ENCODE measurements around the gene KRIT1.

The KRIT1 gene

DNA sequence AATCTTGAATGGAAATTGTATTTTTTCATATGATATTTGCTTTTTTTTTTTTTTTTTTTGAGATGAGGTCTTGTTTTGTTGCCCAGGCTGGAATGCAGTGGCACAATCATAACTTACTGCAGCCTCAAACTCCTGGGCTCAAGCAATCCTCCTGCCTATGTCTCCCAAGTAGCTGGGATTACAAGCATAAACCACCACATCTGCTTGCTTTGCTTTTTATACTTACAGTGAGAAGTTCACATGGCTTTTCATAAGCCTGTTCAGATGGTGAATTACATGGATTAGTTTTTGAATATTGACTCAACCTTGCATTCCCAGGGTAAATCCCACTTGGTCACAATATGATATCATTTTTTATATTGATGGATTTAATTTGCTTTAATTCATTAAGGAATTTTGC, 88.7 kb downstream of the KRIT1 start:
- no peaks in the 10 kb centered on the region for H3K27me3 ChIP-seq (ENCODE audit: control insufficient read depth in 3 of 3, insufficient read depth in 3 of 3, low read depth in 1 of 3, low read length in 3 of 3)
- H2AK5ac ChIP-seq (ENCODE audit: low read depth, low read length), result no peak overlapping the region
- H3K4me3 ChIP-seq (ENCODE audit: low read length in 2 of 2), result no peak overlapping the region
- no peak overlapping the region for H4K91ac ChIP-seq (ENCODE audit: low read depth, low read length, poor library complexity)
- H3K4me2 ChIP-seq (ENCODE audit: insufficient read depth, low read length, poor library complexity, severe bottlenecking), result no peak overlapping the region
- no peak overlapping the region for H3K4ac ChIP-seq (ENCODE audit: low read length)
- no peak overlapping the region for H2BK5ac ChIP-seq (ENCODE audit: low read length)
- no peaks in the 10 kb centered on the region for H3K36me3 ChIP-seq (replicated peaks in 1 of 2; ENCODE audit: control insufficient read depth in 2 of 2, insufficient read depth in 2 of 2, low read length in 2 of 2)
- H3K18ac ChIP-seq (ENCODE audit: low read length), result no peak overlapping the region
- no peak overlapping the region for H3K23ac ChIP-seq (ENCODE audit: low read depth, low read length, poor library complexity)
- no peak overlapping the region for H2BK15ac ChIP-seq (ENCODE audit: low read length)
- H3K4me1 ChIP-seq (ENCODE audit: control insufficient read depth in 2 of 2, insufficient read depth in 1 of 2, low read depth in 1 of 2, low read length in 2 of 2), result no peaks in the 10 kb centered on the region
- no peak overlapping the region for H3K14ac ChIP-seq (ENCODE audit: low read length)
- no peak for DNase-seq (ENCODE audit: low spot score)
- no peak overlapping the region for H2BK120ac ChIP-seq (ENCODE audit: low read depth, low read length)
- H3K27ac ChIP-seq (replicated peaks; ENCODE audit: low read length), result no peak overlapping the region
- H2AFZ ChIP-seq (ENCODE audit: low read length), result no peak overlapping the region
- no peak overlapping the region for H3K9ac ChIP-seq (ENCODE audit: low read depth, low read length, poor library complexity)
- no peaks in the 10 kb centered on the region for H3K79me1 ChIP-seq (ENCODE audit: low read depth, low read length)
- H3K9me3 ChIP-seq (replicated peaks in 1 of 2; ENCODE audit: control insufficient read depth in 2 of 2, insufficient read depth in 1 of 2, low read depth in 1 of 2, low read length in 2 of 2), result no peaks in the 10 kb centered on the region
- no peak overlapping the region for H4K8ac ChIP-seq (ENCODE audit: low read depth, low read length)
- H2BK12ac ChIP-seq (ENCODE audit: low read length), result no peak overlapping the region

DNA sequence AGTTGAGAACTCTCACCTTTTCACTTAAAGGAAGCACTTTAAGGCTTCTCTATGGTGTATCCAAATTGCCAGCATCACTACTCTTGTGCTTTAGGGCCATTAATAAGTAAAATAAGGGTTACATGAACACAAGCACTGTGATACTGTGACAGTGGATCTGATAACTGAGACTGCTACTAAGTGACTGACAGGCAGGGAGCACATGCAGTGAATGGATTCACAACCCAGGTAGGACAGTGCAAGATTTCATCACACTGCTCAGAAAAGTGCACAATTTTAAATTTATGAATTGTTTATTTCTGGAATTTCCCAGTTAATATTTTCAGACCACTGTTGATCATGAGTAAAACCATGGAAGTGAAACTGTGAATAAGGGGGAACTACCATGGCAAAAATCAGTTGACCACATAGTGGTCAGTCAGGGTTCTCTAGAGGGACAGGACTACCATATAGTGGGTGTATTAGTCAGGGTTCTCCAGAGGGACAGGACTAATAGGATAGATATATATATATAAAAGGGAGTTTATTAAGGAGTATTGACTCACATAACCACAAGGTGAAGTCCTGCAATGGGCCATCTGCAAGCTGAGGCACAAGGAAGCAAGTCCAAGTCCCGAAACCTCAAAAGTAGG, 90.5 kb downstream of the KRIT1 start:
- no CpG with 5 or more reads among the region's 1 CpG for whole genome bisulfite sequencing, 2 donors (ENCODE audit: extremely low coverage in 2 of 2, insufficient read length in 2 of 2, insufficient replicate concordance in 1 of 2)
- no peak overlapping the region for H3K14ac ChIP-seq (ENCODE audit: low read length)
- no peak overlapping the region for H3K4ac ChIP-seq (ENCODE audit: low read length)
- H3K9me3 ChIP-seq (replicated peaks in 1 of 2; ENCODE audit: control insufficient read depth in 2 of 2, insufficient read depth in 1 of 2, low read depth in 1 of 2, low read length in 2 of 2), result no peaks in the 10 kb centered on the region
- H3K4me1 ChIP-seq (ENCODE audit: control insufficient read depth in 2 of 2, insufficient read depth in 1 of 2, low read depth in 1 of 2, low read length in 2 of 2), result no peaks in the 10 kb centered on the region
- H3K79me1 ChIP-seq (ENCODE audit: low read depth, low read length), result no peaks in the 10 kb centered on the region
- no peak overlapping the region for H2BK5ac ChIP-seq (ENCODE audit: low read length)
- no peaks in the 10 kb centered on the region for H3K27me3 ChIP-seq (ENCODE audit: control insufficient read depth in 3 of 3, insufficient read depth in 3 of 3, low read depth in 1 of 3, low read length in 3 of 3)
- no peak overlapping the region for H2AK5ac ChIP-seq (ENCODE audit: low read depth, low read length)
- no peak overlapping the region for H3K9ac ChIP-seq (ENCODE audit: low read depth, low read length, poor library complexity)
- H2AFZ ChIP-seq (ENCODE audit: low read length), result no peak overlapping the region
- H2BK15ac ChIP-seq (ENCODE audit: low read length), result no peak overlapping the region
- no peak overlapping the region for H3K4me3 ChIP-seq (ENCODE audit: low read length in 2 of 2)
- H3K23ac ChIP-seq (ENCODE audit: low read depth, low read length, poor library complexity), result no peak overlapping the region
- H2BK120ac ChIP-seq (ENCODE audit: low read depth, low read length), result no peak overlapping the region
- H3K4me2 ChIP-seq (ENCODE audit: insufficient read depth, low read length, poor library complexity, severe bottlenecking), result no peak overlapping the region
- no peak overlapping the region for H4K91ac ChIP-seq (ENCODE audit: low read depth, low read length, poor library complexity)
- no peak overlapping the region for H3K18ac ChIP-seq (ENCODE audit: low read length)
- no peak overlapping the region for H4K8ac ChIP-seq (ENCODE audit: low read depth, low read length)
- H3K36me3 ChIP-seq (replicated peaks in 1 of 2; ENCODE audit: control insufficient read depth in 2 of 2, insufficient read depth in 2 of 2, low read length in 2 of 2), result no peaks in the 10 kb centered on the region
- no peak overlapping the region for H2BK12ac ChIP-seq (ENCODE audit: low read length)
- DNase-seq (ENCODE audit: low spot score), result no peak
- no peak overlapping the region for H3K27ac ChIP-seq (replicated peaks; ENCODE audit: low read length)

DNA sequence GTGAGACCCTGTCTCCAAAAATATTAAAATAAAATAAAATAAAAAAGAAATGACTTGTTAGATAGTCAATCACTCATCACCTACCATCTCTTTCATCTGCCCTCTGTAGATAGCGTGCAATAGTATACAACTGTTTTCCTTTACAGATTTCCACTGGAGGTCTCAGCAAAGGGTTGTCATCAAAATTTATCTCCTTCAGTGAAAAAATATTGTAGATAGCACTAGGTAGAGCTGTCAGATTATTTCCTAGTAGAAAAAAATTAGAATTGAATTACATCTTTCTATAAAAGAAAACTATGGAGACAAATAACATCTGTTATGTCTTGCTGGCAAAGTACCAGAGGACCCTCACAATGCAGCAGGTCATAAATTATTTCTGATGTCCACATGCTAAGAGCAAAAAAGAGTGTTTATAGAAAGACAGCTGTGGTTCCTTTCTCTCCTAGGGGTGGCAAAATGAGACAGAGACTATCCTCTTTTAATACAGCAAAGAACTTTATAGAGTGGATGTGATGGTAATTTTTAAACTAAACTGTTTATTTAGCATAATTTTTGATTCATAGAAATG, 95.2 kb downstream of the KRIT1 start:
- no peak overlapping the region for H2BK15ac ChIP-seq (ENCODE audit: low read length)
- no peaks in the 10 kb centered on the region for H3K9me3 ChIP-seq (replicated peaks in 1 of 2; ENCODE audit: control insufficient read depth in 2 of 2, insufficient read depth in 1 of 2, low read depth in 1 of 2, low read length in 2 of 2)
- no CpG with 5 or more reads among the region's 1 CpG for WGBS, 2 donors (ENCODE audit: extremely low coverage in 2 of 2, insufficient read length in 2 of 2, insufficient replicate concordance in 1 of 2)

DNA sequence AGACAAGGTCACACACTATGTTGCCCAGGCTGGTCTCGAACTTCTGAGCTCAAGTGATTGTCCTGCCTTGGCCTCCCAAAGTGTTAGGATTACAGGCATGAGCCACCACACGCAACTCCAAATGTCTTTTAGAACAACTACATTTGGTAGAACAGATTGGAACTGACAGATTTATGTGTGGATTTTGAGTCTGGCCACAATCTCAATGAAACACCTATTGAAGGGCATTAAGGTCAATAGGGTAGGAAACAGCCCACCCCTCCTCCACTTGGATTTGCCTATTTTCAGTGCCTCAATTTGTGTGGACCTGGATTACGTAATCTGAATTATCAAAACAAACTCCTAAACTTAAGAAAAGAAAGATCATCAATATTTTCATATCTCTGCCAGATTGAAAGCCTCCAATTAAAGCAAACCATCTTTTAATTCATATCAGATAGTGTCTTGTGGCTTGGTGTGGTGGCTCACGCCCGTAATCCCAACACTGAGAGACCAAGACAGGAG, 95.9 kb downstream of the KRIT1 start:
- H3K79me1 ChIP-seq (ENCODE audit: low read depth, low read length), result no peaks in the 10 kb centered on the region

More for the DNA sequence above, 95.2 kb downstream of the KRIT1 start:
- Histone ChIP-seq H3K4ac (ENCODE audit: low read length) (no peak overlapping the region), H2AK5ac (ENCODE audit: low read depth, low read length) (no peak overlapping the region), H2BK120ac (ENCODE audit: low read depth, low read length) (no peak overlapping the region), H4K8ac (ENCODE audit: low read depth, low read length) (no peak overlapping the region), H3K18ac (ENCODE audit: low read length) (no peak overlapping the region), H3K27ac (replicated peaks; ENCODE audit: low read length) (no peak overlapping the region), H3K4me1 (ENCODE audit: control insufficient read depth in 2 of 2, insufficient read depth in 1 of 2, low read depth in 1 of 2, low read length in 2 of 2) (no peaks in the 10 kb centered on the region), H3K27me3 (ENCODE audit: control insufficient read depth in 3 of 3, insufficient read depth in 3 of 3, low read depth in 1 of 3, low read length in 3 of 3) (no peaks in the 10 kb centered on the region), H2AFZ (ENCODE audit: low read length) (no peak overlapping the region), H3K4me3 (ENCODE audit: low read length in 2 of 2) (no peak overlapping the region), H4K91ac (ENCODE audit: low read depth, low read length, poor library complexity) (no peak overlapping the region), H3K79me1 (ENCODE audit: low read depth, low read length) (no peaks in the 10 kb centered on the region), H3K14ac (ENCODE audit: low read length) (no peak overlapping the region), H2BK12ac (ENCODE audit: low read length) (no peak overlapping the region), H3K4me2 (ENCODE audit: insufficient read depth, low read length, poor library complexity, severe bottlenecking) (no peak overlapping the region), H2BK5ac (ENCODE audit: low read length) (no peak overlapping the region), H3K36me3 (replicated peaks in 1 of 2; ENCODE audit: control insufficient read depth in 2 of 2, insufficient read depth in 2 of 2, low read length in 2 of 2) (no peaks in the 10 kb centered on the region), H3K23ac (ENCODE audit: low read depth, low read length, poor library complexity) (no peak overlapping the region), H3K9ac (ENCODE audit: low read depth, low read length, poor library complexity) (no peak overlapping the region)
- DNase-seq (ENCODE audit: low spot score), result no peak

More for the DNA sequence above, 95.9 kb downstream of the KRIT1 start:
- no peak for DNase-seq (ENCODE audit: low spot score)
- no peaks in the 10 kb centered on the region for H3K9me3 ChIP-seq (replicated peaks in 1 of 2; ENCODE audit: control insufficient read depth in 2 of 2, insufficient read depth in 1 of 2, low read depth in 1 of 2, low read length in 2 of 2)
- no peak overlapping the region for H3K9ac ChIP-seq (ENCODE audit: low read depth, low read length, poor library complexity)
- H2BK120ac ChIP-seq (ENCODE audit: low read depth, low read length), result no peak overlapping the region
- H3K4me1 ChIP-seq (ENCODE audit: control insufficient read depth in 2 of 2, insufficient read depth in 1 of 2, low read depth in 1 of 2, low read length in 2 of 2), result no peaks in the 10 kb centered on the region
- no peak overlapping the region for H4K8ac ChIP-seq (ENCODE audit: low read depth, low read length)
- no peak overlapping the region for H4K91ac ChIP-seq (ENCODE audit: low read depth, low read length, poor library complexity)
- H3K4me2 ChIP-seq (ENCODE audit: insufficient read depth, low read length, poor library complexity, severe bottlenecking), result no peak overlapping the region
- H3K27me3 ChIP-seq (ENCODE audit: control insufficient read depth in 3 of 3, insufficient read depth in 3 of 3, low read depth in 1 of 3, low read length in 3 of 3), result no peaks in the 10 kb centered on the region
- H2BK5ac ChIP-seq (ENCODE audit: low read length), result no peak overlapping the region
- H3K4ac ChIP-seq (ENCODE audit: low read length), result no peak overlapping the region
- no peak overlapping the region for H2AFZ ChIP-seq (ENCODE audit: low read length)
- H3K4me3 ChIP-seq (ENCODE audit: low read length in 2 of 2), result no peak overlapping the region
- H3K18ac ChIP-seq (ENCODE audit: low read length), result no peak overlapping the region
- no peak overlapping the region for H3K23ac ChIP-seq (ENCODE audit: low read depth, low read length, poor library complexity)
- H3K14ac ChIP-seq (ENCODE audit: low read length), result no peak overlapping the region
- H3K27ac ChIP-seq (replicated peaks; ENCODE audit: low read length), result no peak overlapping the region
- H2BK15ac ChIP-seq (ENCODE audit: low read length), result no peak overlapping the region
- H2BK12ac ChIP-seq (ENCODE audit: low read length), result no peak overlapping the region
- H3K36me3 ChIP-seq (replicated peaks in 1 of 2; ENCODE audit: control insufficient read depth in 2 of 2, insufficient read depth in 2 of 2, low read length in 2 of 2), result no peaks in the 10 kb centered on the region
- no peak overlapping the region for H2AK5ac ChIP-seq (ENCODE audit: low read depth, low read length)
- WGBS, 2 donors (ENCODE audit: extremely low coverage in 2 of 2, insufficient read length in 2 of 2, insufficient replicate concordance in 1 of 2), result no CpG with 5 or more reads among the region's 5 CpGs
